HepG2 (cell line): ENCODE results near the gene ZNF213. TPM values are rescaled to one million over a fixed set of nuclear protein-coding genes. Genes with fewer than 3 reads are reported as not detected.

Source experiments
- BORCS8-MEF2B ChIP-seq: sonication (generic); formaldehyde crosslinking; IDR thresholded peaks from 2 replicates; pipeline ENCODE4 v1.8.0; 2022; ENCODE audit warnings: mild to moderate bottlenecking, missing genetic modification reagents
- CHD2 ChIP-seq: IDR thresholded peaks from 2 replicates; pipeline ENCODE4 v1.6.1; 2011; ENCODE audit warnings: low read depth, low read length, improper control_type of control experiment
- DNMT1 ChIP-seq: sonication (generic); formaldehyde crosslinking; IDR thresholded peaks from 2 replicates; pipeline ENCODE4 v1.5.1; 2020; ENCODE audit warnings: mild to moderate bottlenecking, missing genetic modification reagents
- KDM6A ChIP-seq: IDR thresholded peaks from 2 replicates; pipeline ENCODE4 v1.6.1; 2016; ENCODE audit warnings: low read depth
- KLF16 ChIP-seq, 2 experiments: sonication (generic) in 1 of 2; formaldehyde crosslinking in 1 of 2; IDR thresholded peaks; 2 replicates each; pipeline versions ENCODE4 v1.6.1 to v1.8.0; 2016 to 2023; ENCODE audit warnings: missing genetic modification reagents in 2 of 2, missing compliant biosample characterization in 1 of 2
- MYPOP ChIP-seq: sonication (generic); formaldehyde crosslinking; IDR thresholded peaks from 2 replicates; pipeline ENCODE4 v1.8.1; 2023; ENCODE audit warnings: mild to moderate bottlenecking, moderate library complexity, missing genetic modification reagents
- NFIC ChIP-seq: IDR thresholded peaks from 2 replicates; pipeline ENCODE4 v1.6.1; 2012; ENCODE audit warnings: mild to moderate bottlenecking, low read length, inconsistent platforms
- PAWR ChIP-seq: sonication (generic); formaldehyde crosslinking; IDR thresholded peaks from 2 replicates; pipeline ENCODE4 v1.4.0; 2020; ENCODE audit warnings: missing genetic modification reagents, mild to moderate bottlenecking, borderline replicate concordance
- POLR2AphosphoS2 ChIP-seq: IDR thresholded peaks from 2 replicates; pipeline ENCODE4 v1.6.1; 2011; ENCODE audit warnings: low read depth, low read length, improper control_type of control experiment
- SP4 ChIP-seq: sonication (generic); formaldehyde crosslinking; IDR thresholded peaks from 2 replicates; pipeline ENCODE4 v1.8.1; 2023; ENCODE audit warnings: mild to moderate bottlenecking, missing genetic modification reagents
- ZHX1 ChIP-seq: sonication (generic); formaldehyde crosslinking; IDR thresholded peaks from 2 replicates; pipeline ENCODE4 v1.8.1; 2022; ENCODE audit warnings: low read depth, mild to moderate bottlenecking, missing genetic modification reagents
- ZMYM2 ChIP-seq: sonication (generic); formaldehyde crosslinking; IDR thresholded peaks from 2 replicates; pipeline ENCODE4 v1.8.0; 2022; ENCODE audit warnings: mild to moderate bottlenecking, missing genetic modification reagents
- ZNF160 ChIP-seq: sonication (generic); formaldehyde crosslinking; IDR thresholded peaks from 2 replicates; pipeline ENCODE4 v1.8.0; 2022; ENCODE audit warnings: mild to moderate bottlenecking, inconsistent platforms, missing genetic modification reagents
- ZNF205 ChIP-seq: IDR thresholded peaks from 2 replicates; pipeline ENCODE4 v1.6.1; 2018; ENCODE audit warnings: missing biosample characterization, missing genetic modification reagents
- ZNF256 ChIP-seq: sonication (generic); formaldehyde crosslinking; conservative IDR thresholded peaks from 2 replicates; pipeline ENCODE4 v1.4.0; 2020; ENCODE audit warnings: missing genetic modification reagents
- ZNF281 ChIP-seq: sonication (generic); formaldehyde crosslinking; IDR thresholded peaks from 2 replicates; pipeline ENCODE4 v1.4.0; 2020; ENCODE audit warnings: missing genetic modification reagents, borderline replicate concordance
- ZNF383 ChIP-seq: sonication (generic); formaldehyde crosslinking; IDR thresholded peaks from 2 replicates; pipeline ENCODE4 v1.4.0; 2020; ENCODE audit warnings: missing genetic modification reagents, mild to moderate bottlenecking, borderline replicate concordance
- ZNF430 ChIP-seq: sonication (generic); formaldehyde crosslinking; IDR thresholded peaks from 2 replicates; pipeline ENCODE4 v1.9.0; 2021; ENCODE audit warnings: mild to moderate bottlenecking, missing genetic modification reagents
- ZNF441 ChIP-seq: sonication (generic); formaldehyde crosslinking; IDR thresholded peaks from 2 replicates; pipeline ENCODE4 v1.7.0; 2021; ENCODE audit warnings: missing genetic modification reagents, borderline replicate concordance
- ZNF557 ChIP-seq: sonication (generic); formaldehyde crosslinking; IDR thresholded peaks from 2 replicates; pipeline ENCODE4 v1.4.0; 2020; ENCODE audit warnings: missing genetic modification reagents
- ZNF670 ChIP-seq: sonication (generic); formaldehyde crosslinking; IDR thresholded peaks from 2 replicates; pipeline ENCODE4 v1.8.0; 2022; ENCODE audit warnings: mild to moderate bottlenecking, missing genetic modification reagents, borderline replicate concordance
- ZNF800 ChIP-seq: sonication (generic); formaldehyde crosslinking; IDR thresholded peaks from 2 replicates; pipeline ENCODE4 v1.4.0; 2020; ENCODE audit warnings: missing genetic modification reagents
- polyA plus RNA-seq, 8 experiments: library from polyadenylated mRNA; depleted of rRNA in 3 of 8; stranded (reverse) in 7 of 8; unstranded in 1 of 8; fragments of >200 nt; fragmentation: Illumina TruSeq in 4 of 8; extraction: Trizol in 4 of 8; gene quantifications; 2 replicates each; pipeline versions ENCODE4 v1.2.1 to v1.2.3, GENCODE V29; 2011 to 2016; ENCODE audit warnings: low read depth in 4 of 8, missing spikeins in 1 of 8, mixed read lengths in 1 of 8; ENCODE audit not compliant: insufficient read depth in 1 of 8
- total RNA-seq, 5 experiments: library from RNA; depleted of rRNA; stranded (reverse); fragments of >200 nt; fragmentation: Illumina TruSeq; extraction: Trizol; gene quantifications; 2 replicates each; pipeline ENCODE4 v1.2.3, GENCODE V29; 2016; ENCODE audit warnings: low read depth in 1 of 5

Gene ZNF213
- total and polyA plus RNA-seq, 2 of the 13 experiments (the other 11 are each of a cell fraction or from before 2014, with no cell fraction given) = 0.59 to 0.97 TPM

- TF ChIP-seq ZNF670 (0 out of 2 replicates have a peak, but pooled peaks have one; percentile 63), ZNF800 (CRISPR knock-in tag) (no peak), SP4 (peak; percentile 52; the same call in 1 of the 2 replicates), ZNF160 (CRISPR knock-in tag) (no peak), ZNF383 (no peak), KLF16 (CRISPR knock-in tag; IDR thresholded peaks at IDR 0.05) (no peak), MYPOP (CRISPR knock-in tag) (0 out of 2 replicates have a peak, but pooled peaks have one; percentile 29), KDM6A (CRISPR knock-in tag) (no peak), ZHX1 (CRISPR knock-in tag) (peak; percentile 47; the same call in 1 of the 2 replicates), ZMYM2 (CRISPR knock-in tag) (peak; percentile 49; the same call in 1 of the 2 replicates), ZNF441 (CRISPR knock-in tag) (no peak), PAWR (CRISPR knock-in tag) (no peak), POLR2AphosphoS2 (no peak), BORCS8-MEF2B (no peak), DNMT1 (CRISPR knock-in tag) (0 out of 2 replicates have a peak, but pooled peaks have one; percentile 72), CHD2 (no peak), ZNF557 (CRISPR knock-in tag) (no peak), ZNF281 (CRISPR knock-in tag) (no peak), NFIC (no peak), ZNF205 (CRISPR knock-in tag) (no peak), ZNF256 (no peak), ZNF430 (CRISPR knock-in tag) (no peak)
Measured at GRCh38 chr16:3171855-3172593, 37.2 kb downstream of the ZNF213 start (continued).
